ENCODE data around the gene ZNF134.

DNA sequence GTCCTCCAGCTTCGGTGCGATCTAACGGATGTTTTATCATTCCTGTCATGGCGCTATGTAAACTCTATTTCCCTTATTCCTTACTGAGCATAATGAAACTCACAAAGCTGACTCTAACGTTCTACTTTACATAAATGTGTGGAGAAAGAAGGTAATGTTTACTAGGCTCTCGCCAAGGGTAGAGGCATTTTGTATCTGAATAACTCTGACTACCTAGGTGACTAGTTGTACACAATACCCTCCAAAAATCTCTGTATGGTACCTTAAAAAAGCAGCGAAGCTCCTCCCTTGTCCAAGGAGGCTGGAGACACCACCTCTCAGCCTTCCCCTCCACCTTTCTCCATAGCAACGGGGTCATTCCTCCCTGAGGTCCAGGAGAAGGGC is 14.7 kb upstream of the ZNF134 start:
- TF ChIP-seq GATA2 (IDR thresholded peaks at IDR 0.05; ENCODE audit: low read depth, low read length) (no peak), GATA3 (IDR thresholded peaks at IDR 0.05; ENCODE audit: low read depth, low read length) (no peak)
